Hepatocyte (in vitro differentiated cells): ENCODE measurements around the gene TBPL1. TPM values are rescaled to one million over a fixed set of nuclear protein-coding genes. Genes with fewer than 3 reads are reported as not detected.

Experiments used
- DNase-seq: peaks from one replicate; pipeline ENCODE4 v3.0.0-alpha.2; 2016; ENCODE audit warnings: low spot score
- H2AFZ ChIP-seq: fragments of 200-600 bp; sonication (generic); 2 replicates; pipeline ENCODE4 v1.6.0; 2016; ENCODE audit warnings: antibody characterized with exemption, mild to moderate bottlenecking
- H3K27ac ChIP-seq: fragments of 200-600 bp; sonication (generic); 2 replicates; pipeline ENCODE4 v1.5.1; 2016; ENCODE audit warnings: mild to moderate bottlenecking
- H3K27me3 ChIP-seq: fragments of 200-600 bp; sonication (generic); 2 replicates; pipeline ENCODE4 v1.6.1; 2016
- H3K36me3 ChIP-seq: fragments of 200-600 bp; sonication (generic); replicated peaks from 2 replicates; pipeline ENCODE4 v1.5.1; 2016; ENCODE audit warnings: low read depth; ENCODE audit not compliant: insufficient read depth
- H3K4me1 ChIP-seq: fragments of 200-600 bp; sonication (generic); 2 replicates; pipeline ENCODE4 v1.5.1; 2016; ENCODE audit warnings: mild to moderate bottlenecking, moderate library complexity; ENCODE audit not compliant: insufficient read depth
- H3K4me2 ChIP-seq: fragments of 200-600 bp; sonication (generic); 2 replicates; pipeline ENCODE4 v1.6.0; 2016
- H3K4me3 ChIP-seq: fragments of 200-600 bp; sonication (generic); 2 replicates; pipeline ENCODE4 v1.5.1; 2016; ENCODE audit warnings: mild to moderate bottlenecking
- H3K79me2 ChIP-seq: fragments of 200-600 bp; sonication (generic); 2 replicates; pipeline ENCODE4 v1.6.0; 2017; ENCODE audit warnings: mild to moderate bottlenecking
- H3K9me2 ChIP-seq: fragments of 200-600 bp; sonication (generic); replicated peaks from 2 replicates; pipeline ENCODE4 v1.6.0; 2017; ENCODE audit warnings: mild to moderate bottlenecking; ENCODE audit not compliant: insufficient read depth
- H3K9me3 ChIP-seq: fragments of 200-600 bp; sonication (generic); 2 replicates; pipeline ENCODE4 v1.5.1; 2016; ENCODE audit warnings: low read depth, mild to moderate bottlenecking
- H4K20me1 ChIP-seq: fragments of 200-600 bp; sonication (generic); 2 replicates; pipeline ENCODE4 v1.6.0; 2016; ENCODE audit warnings: mild to moderate bottlenecking; ENCODE audit not compliant: insufficient read depth, poor library complexity, severe bottlenecking
- EZH2 ChIP-seq: fragments of 200-600 bp; sonication (generic); IDR thresholded peaks from 2 replicates; pipeline ENCODE4 v1.6.1; 2016; ENCODE audit warnings: antibody characterized with exemption, mild to moderate bottlenecking, borderline replicate concordance
- EZH2phosphoT487 ChIP-seq: fragments of 200-600 bp; sonication (generic); IDR thresholded peaks from one replicate; pipeline ENCODE4 v1.6.1; 2018; ENCODE audit warnings: antibody characterized with exemption, mild to moderate bottlenecking, low read depth, moderate library complexity; ENCODE audit not compliant: unreplicated experiment, severe bottlenecking
- WGBS: methylation state at CpG from one replicate; pipeline ENCODE4 v1.1.6; 2016; ENCODE audit warnings: low lambda C conversion rate; ENCODE audit errors: missing lambda C conversion rate; 5-methylcytosine and 5-hydroxymethylcytosine counted together
- polyA plus RNA-seq: library from polyadenylated mRNA; unstranded; fragments of >200 nt; fragmentation: Nextera tagmentation; extraction: Ambion mirVana; gene quantifications from 2 replicates; pipeline ENCODE4 v1.2.1, GENCODE V29; 2016
- total RNA-seq: library from RNA; depleted of rRNA; stranded (reverse); fragments of >200 nt; gene quantifications from 2 replicates; pipeline ENCODE4 v1.2.3, GENCODE V29; 2014
- TF ChIP-seq, protein P1 (sequence below): fragments of 200-600 bp; sonication (generic); IDR thresholded peaks from 2 replicates; pipeline ENCODE4 v1.5.1; 2016; ENCODE audit warnings: antibody characterized with exemption, mild to moderate bottlenecking; ENCODE audit not compliant: poor library complexity

TBPL1 gene
- total and polyA plus RNA-seq, 2 experiments from 2014 or later: 26.2 to 36.8 TPM

- peak overlapping the region; percentile 94 for H3K4me2 ChIP-seq
- H3K79me2 ChIP-seq: peaks cover 76% of the 10 kb centered on the region
- peaks cover 16% of the 10 kb centered on the region for H4K20me1 ChIP-seq
Observed at GRCh38 chr6:133955582-133956415, 2.8 kb downstream of the TBPL1 start.

DNA sequence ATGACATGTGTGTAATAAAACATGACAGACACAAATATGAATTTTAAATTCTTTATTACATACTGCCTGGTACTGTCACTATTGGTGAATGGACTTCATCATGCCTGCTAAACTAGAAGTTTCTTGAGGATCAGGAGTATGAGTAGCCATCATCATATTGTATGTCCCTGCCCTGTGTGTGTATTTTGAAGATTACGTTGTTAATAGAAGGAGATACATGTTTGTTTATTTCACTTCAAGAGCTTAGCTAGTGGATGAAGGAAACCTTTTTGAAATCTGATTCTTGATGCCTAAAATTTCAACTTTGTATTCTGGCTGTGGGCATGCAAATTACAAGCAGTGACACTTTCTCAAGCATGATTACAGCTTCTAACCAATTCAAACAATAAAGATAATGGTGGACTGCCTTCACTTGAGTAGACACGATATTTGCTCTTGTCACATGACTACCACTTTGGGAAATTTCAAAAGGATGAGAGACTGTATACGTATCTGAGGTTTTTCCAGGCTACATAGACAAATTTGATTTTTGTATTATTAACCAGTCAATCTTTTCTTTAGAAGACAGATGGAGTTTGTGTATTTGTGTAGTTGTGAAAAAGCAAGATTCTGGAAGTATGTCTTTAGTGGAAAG, 3.5 kb downstream of the TBPL1 start:
- H3K27ac ChIP-seq: no peak overlapping the region
- H3K79me2 ChIP-seq: peaks cover 84% of the 10 kb centered on the region
- H3K36me3 ChIP-seq: no peaks in the 10 kb centered on the region
- H3K4me1 ChIP-seq: no peaks in the 10 kb centered on the region
- no peak for DNase-seq
- H3K27me3 ChIP-seq: no peaks in the 10 kb centered on the region
- no peak overlapping the region for H3K4me3 ChIP-seq
- no peaks in the 10 kb centered on the region for H3K9me3 ChIP-seq
- no peak overlapping the region for H2AFZ ChIP-seq
- H3K9me2 ChIP-seq: no peaks in the 10 kb centered on the region
- TF ChIP-seq EZH2phosphoT487: no peak
- no peak for TF ChIP-seq EZH2
- TF ChIP-seq, protein P1, sequence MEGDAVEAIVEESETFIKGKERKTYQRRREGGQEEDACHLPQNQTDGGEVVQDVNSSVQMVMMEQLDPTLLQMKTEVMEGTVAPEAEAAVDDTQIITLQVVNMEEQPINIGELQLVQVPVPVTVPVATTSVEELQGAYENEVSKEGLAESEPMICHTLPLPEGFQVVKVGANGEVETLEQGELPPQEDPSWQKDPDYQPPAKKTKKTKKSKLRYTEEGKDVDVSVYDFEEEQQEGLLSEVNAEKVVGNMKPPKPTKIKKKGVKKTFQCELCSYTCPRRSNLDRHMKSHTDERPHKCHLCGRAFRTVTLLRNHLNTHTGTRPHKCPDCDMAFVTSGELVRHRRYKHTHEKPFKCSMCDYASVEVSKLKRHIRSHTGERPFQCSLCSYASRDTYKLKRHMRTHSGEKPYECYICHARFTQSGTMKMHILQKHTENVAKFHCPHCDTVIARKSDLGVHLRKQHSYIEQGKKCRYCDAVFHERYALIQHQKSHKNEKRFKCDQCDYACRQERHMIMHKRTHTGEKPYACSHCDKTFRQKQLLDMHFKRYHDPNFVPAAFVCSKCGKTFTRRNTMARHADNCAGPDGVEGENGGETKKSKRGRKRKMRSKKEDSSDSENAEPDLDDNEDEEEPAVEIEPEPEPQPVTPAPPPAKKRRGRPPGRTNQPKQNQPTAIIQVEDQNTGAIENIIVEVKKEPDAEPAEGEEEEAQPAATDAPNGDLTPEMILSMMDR: no peak
- no peak overlapping the region for H3K4me2 ChIP-seq
- WGBS: 71% methylated on average over 3 of the region's 3 CpGs
- H4K20me1 ChIP-seq: peaks cover 16% of the 10 kb centered on the region

More at GRCh38 chr6:133955582-133956415, 2.8 kb downstream of the TBPL1 start:
- no peaks in the 10 kb centered on the region for H3K9me3 ChIP-seq
- H3K4me1 ChIP-seq: no peaks in the 10 kb centered on the region
- H3K27ac ChIP-seq: no peak overlapping the region
- no peak overlapping the region for H2AFZ ChIP-seq
- DNase-seq: no peak
- TF ChIP-seq, protein P1: no peak
- no peak for TF ChIP-seq EZH2phosphoT487
- no peak for TF ChIP-seq EZH2
- H3K4me3 ChIP-seq: no peak overlapping the region
- no peaks in the 10 kb centered on the region for H3K27me3 ChIP-seq
- WGBS: 89% methylated on average over 5 of the region's 5 CpGs
- H3K36me3 ChIP-seq: no peaks in the 10 kb centered on the region
- no peaks in the 10 kb centered on the region for H3K9me2 ChIP-seq

DNA sequence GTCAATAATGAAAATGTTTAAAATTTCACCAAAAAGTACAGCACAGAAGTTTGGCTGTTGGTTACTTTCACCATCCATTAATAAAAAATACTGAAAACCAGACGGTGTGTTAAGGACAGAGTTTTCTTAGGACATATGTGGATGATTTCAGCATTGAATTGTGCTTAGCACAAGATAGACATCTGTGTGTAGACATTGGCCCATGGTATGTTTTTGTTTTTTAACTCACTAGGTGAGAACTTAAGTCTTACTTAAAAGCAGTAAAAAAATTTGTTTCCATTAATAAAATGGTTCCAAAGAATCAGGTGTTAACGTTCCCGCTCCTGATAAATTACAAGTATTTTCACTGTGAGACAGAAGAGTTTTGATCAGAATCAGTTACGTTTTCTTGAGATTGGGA, 4.2 kb downstream of the TBPL1 start:
- H3K79me2 ChIP-seq: peaks cover 91% of the 10 kb centered on the region

More for the DNA sequence above, 4.2 kb downstream of the TBPL1 start:
- Histone ChIP-seq H3K9me3 (no peaks in the 10 kb centered on the region), H3K4me3 (no peak overlapping the region), H3K9me2 (no peaks in the 10 kb centered on the region), H3K36me3 (no peaks in the 10 kb centered on the region), H3K4me2 (no peak overlapping the region), H3K4me1 (no peaks in the 10 kb centered on the region), H2AFZ (no peak overlapping the region), H4K20me1 (peaks cover 16% of the 10 kb centered on the region), H3K27me3 (no peaks in the 10 kb centered on the region), H3K27ac (no peak overlapping the region)
- no peak for TF ChIP-seq EZH2
- TF ChIP-seq, protein P1: no peak
- TF ChIP-seq EZH2phosphoT487: no peak
- DNase-seq: no peak
- WGBS: 89% methylated on average over 4 of the region's 4 CpGs
